Femur (tissue), 1 donor: ENCODE data around the gene SLC25A11.
A peak's percentile ranks its signal among the peaks of the same experiment; 100 is the strongest.
"Not testable (repeated sequence)": the region's sequence is repeated elsewhere in the genome, so short reads cannot be mapped to it uniquely, and the experiment has no call there.

Source experiments
- DNase-seq: peaks from one replicate; pipeline ENCODE4 v3.0.0-alpha.2; 2017

Gene SLC25A11

DNA sequence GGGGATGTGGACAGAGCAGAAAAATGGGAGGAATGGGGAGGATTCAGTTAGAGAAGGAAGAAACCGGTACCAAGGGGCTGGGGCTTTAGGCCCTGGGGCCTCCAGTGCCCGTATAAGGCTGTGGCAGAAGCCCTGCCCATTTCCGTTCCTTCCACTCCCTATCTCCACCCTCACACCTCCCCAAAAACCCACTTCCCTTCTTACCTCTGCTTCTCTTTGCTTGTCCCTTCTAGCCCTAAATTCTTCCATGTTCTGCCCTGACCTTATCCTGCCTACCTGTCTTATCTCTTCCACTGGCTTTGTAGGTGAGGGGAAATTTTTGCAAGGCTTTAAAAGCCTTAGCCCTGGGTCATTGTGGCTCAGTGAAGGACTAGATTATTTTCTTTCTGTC, 4.3 kb upstream of the SLC25A11 start:
- no peak for DNase-seq

DNA sequence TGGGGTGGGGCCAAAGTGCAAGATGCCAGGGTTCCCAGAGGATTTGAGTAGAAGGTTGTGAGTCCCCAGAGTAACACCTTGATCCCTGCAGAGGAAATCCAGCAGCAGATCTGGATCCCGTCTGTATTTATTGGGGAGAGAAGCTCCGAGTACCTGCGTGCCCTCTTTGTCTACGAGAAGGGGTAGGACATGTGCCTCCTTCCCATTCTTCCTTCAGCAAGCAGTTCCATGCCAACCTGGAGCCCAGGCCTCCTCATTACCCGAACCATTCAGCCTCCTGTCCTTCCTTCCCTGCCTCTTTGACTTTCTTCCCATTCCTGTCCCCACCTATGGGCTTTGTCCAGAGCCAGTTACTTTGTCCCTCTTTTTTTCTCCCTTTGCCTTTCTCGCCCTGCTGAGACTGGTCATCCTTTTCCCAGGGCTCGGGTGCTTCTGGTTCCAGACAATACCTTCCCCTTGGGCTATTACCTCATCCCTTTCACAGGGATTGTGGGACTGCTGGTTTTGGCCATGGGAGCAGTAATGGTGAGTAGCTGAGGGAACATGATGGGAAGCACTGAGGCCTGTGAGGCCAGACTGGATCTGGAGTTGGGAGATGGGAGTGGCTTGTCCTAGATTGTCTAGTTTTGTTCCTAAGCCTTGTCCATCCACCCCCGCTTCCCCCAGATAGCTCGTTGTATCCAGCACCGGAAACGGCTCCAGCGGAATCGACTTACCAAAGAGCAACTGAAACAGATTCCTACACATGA, 3.1 kb upstream of the SLC25A11 start:
- no peak for DNase-seq

DNA sequence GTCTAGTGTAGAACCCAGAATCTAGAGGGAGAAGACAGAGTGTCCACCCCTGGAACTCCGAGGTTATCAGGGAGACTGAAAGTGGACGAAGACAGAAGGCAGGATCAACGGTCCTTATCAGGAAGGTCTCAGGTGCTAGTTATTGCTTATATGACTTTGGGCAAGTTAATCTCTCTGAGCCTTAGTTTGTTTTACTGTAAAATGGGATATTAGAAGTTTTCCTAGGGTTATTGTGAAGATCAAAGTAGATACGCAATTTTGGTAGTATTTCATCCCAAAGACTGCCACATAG, 1.4 kb upstream of the SLC25A11 start:
- DNase-seq = no peak

DNA sequence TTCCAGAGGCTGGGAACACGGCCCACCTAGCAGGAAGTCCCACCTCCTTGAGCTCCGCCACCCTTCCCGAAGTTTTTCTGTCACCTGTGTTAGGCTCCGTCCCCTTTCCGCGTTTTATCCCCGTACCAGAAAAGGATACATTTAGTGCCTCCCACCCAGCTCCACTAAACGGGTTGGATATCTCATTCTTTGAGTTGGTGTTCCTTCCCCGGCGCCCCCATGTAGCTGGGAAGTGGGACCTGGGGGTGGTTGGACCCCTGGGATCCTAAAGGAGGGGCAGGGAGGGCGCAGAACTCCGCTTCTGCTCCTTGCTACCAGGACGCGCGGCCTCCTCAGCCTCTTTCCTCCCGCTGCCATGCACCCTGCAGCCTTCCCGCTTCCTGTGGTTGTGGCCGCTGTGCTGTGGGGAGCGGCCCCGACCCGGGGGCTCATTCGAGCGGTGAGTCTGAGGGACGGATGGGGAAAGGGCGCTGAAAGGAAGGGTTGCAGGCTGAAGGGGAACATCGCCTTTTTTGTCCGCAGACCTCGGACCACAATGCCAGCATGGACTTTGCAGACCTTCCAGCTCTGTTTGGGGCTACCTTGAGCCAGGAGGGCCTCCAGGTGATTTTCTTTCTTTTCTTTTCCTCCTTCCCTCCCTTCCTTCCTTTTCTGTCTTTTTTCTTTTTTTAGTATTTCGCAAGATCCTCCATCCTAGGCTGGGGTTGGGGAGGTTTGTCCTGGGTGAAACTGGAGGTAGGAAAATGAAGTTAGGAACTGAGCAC, 891 bp upstream of the SLC25A11 start:
- no peak for DNase-seq

DNA sequence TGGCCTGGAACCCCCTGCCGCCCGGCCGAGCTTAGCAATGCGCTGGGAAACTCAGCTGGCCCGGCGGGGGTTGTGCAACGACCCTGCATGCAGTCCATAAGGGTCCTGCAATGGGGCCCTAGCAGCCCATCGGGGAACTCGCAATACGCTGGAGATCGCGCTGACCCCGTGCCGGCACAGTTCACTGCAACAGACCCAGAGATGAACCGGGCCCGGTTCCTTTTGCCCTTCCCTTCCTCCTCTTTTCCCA, 375 bp downstream of the SLC25A11 start:
- no peak for DNase-seq

DNA sequence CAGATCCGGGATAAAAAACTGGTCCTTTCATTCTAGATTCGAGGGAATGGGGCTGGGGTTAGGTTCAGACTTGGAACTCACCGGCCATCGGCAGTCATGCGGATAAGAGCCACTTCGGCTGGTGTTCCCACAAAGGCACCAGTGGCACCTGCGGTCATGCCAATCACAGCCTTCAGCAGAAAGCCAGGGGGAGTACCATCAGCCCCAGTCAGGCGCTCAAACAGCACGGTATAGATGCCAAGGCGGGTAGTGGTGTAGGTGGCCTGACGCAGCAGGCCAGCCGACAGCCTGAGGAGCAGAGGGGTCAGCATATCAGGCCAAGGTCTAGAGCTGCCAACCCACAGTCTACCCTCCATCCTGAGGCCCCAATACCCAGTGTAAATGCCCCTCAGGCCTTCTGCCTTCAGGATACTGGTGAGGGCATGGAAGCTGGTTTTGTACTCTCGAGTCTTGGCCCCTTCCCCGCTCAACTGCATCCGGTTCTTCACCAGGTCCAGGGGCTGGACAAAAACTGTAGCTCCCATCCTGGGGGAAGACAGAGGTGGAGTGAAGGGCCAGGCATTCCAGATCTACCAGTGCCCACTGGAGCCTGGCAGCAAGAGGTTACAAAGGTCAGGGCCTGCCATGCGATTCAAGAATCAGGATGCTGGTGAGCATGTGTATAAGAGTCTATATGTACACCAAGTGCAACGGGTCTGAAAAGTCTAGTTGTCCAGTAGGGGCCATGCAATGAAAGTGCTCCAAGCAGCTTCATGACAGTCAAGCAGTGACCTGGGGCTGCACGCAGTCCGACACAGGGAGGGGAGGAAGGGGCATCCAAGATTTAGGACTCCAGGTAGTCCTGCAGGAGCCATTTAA, 929 bp downstream of the SLC25A11 start:
- no peak for DNase-seq

DNA sequence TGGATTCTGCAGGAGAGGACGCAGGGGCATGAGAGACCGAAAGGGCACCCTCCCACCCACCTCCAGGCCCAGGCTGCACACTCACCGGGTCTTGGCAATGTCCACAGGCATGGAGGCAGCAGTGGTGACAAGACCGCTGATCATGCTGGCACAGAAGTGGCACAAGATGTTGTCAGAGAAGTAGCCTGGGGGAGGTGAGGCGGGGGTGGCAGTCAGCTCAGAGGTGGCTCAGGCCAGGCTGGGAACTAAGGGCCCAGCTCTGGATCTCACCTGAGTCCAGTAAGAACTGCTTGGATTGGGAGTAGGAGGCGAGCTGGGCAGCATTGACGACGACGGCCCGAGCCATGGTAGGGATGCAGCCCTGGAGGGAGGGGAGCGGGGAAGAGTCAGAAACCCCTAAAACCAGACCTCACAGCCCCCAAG, 1.8 kb downstream of the SLC25A11 start:
- no peak for DNase-seq

DNA sequence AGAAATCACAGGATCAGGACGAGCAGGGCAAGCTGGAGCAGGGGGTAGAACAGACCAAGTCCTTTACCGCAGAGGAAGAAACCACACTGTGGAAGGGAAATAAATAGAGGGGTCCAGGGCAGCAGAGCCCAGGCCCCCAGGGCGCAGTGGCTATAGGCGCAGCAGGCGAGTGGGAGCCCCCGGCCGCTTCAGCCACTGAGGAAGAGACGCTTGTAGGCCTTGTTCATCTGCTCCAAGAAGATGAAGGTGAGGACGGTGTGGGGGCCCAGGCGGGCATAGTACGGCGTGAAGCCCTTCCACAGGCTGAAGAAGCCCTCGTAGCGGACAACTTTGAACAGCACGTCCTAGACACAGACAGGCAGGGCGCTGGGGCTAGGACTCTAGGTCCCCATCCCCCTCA, 2.3 kb downstream of the SLC25A11 start:
- DNase-seq = no peak

DNA sequence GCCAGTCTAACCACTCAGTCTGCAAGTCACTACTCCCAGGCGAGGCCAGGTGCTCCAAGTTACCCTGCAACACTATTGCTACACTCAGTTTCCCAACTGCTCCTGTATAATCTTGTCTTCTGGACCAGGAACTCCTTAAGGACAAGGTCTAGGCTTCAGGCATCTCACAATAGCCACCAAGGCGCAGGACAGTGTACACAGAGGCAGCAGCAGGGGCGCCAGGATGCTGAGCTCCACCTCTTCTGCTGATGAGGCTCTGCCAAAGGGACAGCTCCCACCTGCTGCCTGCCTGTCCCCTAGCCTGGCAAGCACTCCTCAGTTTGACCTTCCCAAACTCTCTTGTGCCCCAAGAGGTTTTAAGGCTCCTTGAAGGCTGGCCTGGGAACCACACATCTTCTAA, 3.4 kb downstream of the SLC25A11 start:
- no peak for DNase-seq

DNA sequence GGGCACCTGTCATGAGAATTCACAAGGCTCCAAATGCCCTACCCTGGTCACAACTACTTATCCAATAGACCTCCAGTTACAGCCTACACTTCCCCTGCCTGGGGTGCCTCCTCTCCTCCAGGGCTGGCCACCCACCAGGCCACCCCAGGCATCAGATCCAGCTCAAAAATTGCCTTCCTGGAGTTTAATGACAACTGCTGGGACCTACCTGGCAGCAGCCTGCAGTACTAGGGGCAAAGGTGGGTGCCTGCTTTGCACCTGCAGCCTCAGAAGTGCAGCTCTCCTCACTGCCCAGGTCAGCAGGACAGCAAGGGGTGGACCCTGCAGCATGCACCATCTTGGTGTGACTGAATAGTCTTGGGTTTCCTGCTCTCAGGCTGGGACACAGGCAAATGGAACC, 4.2 kb downstream of the SLC25A11 start:
- DNase-seq = no peak

DNA sequence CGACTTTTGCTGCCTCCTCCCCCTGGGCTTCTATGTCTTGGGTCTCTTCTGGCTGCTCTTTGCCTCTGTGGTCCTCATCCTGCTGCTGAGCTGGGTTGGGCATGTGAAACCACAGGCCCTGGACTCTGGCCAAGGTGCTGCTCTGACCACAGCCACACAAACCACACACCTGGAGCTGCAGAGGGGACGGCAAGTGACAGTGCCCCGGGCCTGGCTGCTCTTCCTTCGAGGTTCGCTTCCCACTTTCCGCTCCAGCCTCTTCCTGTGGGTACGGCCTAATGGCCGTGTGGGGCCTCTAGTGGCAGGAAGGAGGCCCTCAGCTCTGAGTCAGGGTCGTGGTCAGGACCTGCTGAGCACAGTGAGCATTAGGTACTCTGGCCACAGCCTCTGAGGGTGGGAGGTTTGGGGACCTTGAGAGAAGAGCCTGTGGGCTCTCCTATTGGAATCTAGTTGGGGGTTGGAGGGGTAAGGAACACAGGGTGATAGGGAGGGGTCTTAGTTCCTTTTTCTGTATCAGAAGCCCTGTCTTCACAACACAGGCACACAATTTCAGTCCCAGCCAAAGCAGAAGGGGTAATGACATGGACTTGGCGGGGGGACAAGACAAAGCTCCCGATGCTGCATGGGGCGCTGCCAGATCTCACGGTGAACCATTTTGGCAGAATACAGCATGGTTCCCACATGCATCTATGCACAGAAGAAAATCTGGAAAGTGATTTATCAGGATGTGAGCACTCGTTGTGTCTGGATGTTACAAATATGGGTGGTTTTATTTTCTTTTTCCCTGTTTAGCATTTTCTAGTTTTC, 5.5 kb downstream of the SLC25A11 start:
- peak; percentile 53 for DNase-seq

DNA sequence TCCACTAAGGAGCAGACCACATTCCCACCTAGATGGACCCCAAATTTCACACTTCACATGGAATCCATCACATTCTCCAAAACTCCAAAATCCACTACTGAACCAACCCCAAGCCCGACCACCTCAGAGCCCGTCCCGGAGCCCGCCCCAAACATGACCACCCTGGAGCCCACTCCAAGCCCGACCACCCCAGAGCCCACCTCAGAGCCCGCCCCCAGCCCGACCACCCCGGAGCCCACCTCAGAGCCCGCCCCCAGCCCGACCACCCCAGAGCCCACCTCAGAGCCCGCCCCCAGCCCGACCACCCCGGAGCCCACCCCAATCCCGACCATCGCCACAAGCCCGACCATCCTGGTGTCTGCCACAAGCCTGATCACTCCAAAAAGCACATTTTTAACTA, 6.2 kb downstream of the SLC25A11 start:
- DNase-seq = no peak

DNA sequence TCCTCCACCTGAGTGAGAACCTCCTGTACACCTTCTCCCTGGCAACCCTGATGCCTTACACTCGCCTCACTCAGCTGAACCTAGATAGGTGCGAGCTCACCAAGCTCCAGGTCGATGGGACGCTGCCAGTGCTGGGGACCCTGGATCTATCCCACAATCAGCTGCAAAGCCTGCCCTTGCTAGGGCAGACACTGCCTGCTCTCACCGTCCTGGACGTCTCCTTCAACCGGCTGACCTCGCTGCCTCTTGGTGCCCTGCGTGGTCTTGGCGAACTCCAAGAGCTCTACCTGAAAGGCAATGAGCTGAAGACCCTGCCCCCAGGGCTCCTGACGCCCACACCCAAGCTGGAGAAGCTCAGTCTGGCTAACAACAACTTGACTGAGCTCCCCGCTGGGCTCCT, 7.1 kb downstream of the SLC25A11 start:
- DNase-seq = no peak

DNA sequence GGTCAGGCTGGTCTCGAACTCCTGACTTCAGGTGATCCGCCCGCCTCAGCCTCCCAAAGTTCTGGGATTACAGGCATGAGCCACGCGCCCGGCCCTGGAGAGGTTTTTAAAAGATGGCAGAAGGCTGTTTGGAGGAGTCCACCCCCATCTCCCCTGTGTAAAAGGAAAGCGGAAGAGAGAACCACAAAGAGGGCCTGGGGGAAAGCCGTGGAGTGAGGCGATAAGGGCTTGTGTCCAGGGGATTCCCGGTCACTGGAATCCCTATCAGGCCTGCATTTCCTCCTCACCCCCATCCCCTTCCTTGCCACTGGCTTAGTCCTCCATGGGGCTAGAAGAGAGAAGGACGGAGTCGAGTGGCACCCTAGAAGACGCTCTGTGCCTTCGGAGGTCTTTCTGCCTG, 7.9 kb downstream of the SLC25A11 start, which contains the start of gene GP1BA:
Gene GP1BA (plus strand): TSS at position 315 of the 400 bp plus-strand sequence. CDS start 328 bp downstream, outside the sequence.
- DNase-seq = no peak

DNA sequence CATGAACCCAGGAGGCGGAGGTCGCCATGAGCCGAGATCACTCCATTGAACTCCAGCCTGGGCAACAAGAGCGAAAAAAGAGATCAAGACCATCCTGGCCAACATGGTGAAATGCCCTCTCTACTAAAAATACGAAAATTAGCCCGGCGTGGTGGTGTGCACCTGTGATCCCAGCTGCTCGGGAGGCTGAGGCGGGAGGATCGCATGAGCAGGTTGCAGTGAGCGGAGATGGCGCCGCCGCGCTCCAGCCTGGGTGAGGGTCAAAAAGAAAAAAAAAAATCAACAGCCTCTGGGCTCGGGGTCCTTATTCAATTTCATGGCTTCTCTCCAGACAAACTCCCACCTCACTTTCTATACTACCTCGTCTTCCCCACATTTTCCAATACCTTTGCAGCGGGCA, 11.0 kb downstream of the SLC25A11 start:
- no peak for DNase-seq

DNA sequence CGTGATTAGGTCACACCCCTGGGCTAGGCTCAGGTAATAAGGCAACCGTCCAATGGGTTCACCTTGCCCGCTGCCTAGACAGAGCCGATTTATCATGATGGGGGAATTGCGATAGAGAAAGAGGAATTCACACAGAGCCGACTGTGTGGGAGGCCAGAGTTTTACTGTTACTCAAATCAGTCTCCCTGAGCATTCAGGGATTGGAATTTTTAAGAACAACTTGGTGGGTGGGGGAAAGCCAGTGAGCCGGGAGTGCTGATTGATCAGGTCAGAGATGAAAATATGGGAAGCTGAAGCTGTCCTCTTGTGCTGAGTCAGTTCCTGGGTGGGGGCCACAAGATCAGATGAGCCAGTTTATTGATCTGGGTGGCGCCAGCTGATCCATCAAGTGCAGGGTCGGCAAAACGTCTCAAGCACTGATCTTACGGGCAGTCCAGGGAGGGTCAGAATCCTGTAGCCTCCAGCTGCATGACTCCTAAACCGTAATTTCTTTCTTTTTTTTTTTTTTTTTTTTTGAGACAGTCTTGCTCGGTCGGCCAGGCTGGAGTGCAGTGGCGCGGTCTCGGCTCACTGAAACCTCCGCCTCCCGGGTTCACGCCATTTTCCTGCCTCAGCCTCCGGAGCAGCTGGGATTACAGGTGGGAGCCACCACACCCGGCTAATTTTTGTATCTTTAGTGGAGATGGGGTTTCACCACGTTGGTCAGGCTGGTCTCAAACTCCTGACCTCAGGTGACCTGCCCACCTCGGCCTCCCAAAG, 13.1 kb downstream of the SLC25A11 start:
- not testable (repeated sequence) for DNase-seq

DNA sequence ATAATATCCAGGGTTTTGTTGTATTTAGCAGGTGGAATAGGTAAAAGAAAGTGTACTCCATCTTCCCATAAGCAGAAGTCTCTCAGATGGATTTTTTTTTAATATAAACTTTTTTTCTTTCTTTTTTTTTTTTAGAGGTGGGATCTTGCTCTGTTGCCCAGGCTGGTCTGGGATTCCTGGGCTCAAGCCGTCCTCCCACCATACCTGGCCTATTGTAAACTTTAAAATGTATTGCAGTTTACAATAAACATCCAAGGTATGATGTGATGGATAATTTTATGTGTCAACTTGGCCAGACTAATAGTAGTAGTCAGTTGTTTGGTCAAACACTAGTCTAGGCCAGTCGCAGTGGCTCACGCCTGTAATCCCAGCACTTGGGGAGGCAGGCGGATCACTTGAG, 18.5 kb downstream of the SLC25A11 start:
- DNase-seq = no peak

DNA sequence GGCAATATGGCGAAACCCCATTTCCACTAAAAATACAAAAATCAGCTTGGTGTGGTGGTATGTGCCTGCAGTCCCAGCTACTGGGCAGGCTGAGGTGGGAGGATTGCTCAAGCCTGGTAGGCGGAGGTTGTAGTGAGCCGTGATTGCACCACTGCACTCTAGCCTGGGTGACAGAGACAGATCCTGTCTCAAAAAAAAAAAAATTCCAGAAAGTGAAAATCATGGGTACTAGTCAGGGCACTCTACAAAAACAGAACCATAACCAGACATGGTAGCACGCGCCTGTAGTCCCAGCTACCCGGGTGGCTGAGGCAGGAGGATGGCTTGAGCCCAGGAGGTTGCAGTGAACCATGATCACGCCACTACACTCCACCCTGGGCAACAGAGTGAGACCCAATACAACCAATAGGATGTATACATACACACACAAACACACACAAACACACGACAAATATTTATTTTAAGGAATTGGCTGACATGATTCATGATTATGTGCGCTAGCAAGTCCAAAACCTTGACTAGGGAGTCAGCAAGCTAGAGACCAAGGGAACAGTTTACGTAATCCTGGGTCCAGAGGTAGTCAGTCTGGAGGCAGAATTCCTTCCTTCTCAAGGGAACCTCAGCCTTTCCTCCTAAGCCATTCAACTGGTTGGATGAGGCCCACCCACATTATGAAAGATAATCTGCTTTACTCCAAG, 19.3 kb downstream of the SLC25A11 start:
- DNase-seq = no peak

DNA sequence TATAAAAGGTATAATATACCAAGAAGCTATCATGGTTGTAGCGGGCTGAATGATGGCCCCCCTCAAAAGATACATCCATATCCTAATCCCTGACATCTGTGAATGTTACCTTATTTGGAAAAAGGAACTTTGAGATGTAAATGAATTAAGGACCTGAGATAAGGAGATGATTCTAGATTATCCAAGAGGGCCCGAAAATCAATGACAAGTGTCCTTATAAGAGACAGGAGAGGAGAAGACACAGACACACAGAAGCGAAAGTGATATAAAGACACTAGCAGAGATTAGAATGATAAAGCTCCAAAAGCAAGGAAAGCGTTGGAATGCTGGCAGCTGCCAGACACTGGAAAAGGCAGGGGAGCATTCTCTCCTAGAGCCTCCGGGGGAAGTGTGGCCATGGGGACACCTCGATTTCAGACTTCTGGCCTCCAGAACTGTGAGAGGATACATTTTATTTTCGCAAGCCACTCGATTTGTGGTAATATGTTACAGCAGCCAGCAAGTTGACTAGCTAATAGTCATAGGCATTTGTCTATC, 20.3 kb downstream of the SLC25A11 start:
- no peak for DNase-seq

DNA sequence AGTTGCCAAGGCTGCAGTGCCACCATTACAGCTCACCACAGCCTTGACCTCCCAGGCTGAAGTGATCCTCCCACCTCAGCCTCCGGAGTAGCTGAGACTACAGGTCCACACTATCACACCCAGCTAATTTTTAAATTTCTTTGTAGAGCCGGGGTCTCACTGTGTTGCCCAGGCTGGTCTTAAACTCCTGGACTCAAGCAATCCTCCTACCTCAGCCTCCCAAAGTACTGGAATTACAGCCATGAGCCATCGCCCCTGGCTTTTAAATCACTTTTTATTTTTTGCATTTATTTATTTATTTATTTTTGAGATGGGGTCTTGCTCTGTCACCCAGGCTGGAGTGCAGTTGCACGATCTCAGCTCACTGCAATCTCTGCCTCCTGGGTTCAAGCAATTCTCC, 25.3 kb downstream of the SLC25A11 start:
- not testable (repeated sequence) for DNase-seq

DNA sequence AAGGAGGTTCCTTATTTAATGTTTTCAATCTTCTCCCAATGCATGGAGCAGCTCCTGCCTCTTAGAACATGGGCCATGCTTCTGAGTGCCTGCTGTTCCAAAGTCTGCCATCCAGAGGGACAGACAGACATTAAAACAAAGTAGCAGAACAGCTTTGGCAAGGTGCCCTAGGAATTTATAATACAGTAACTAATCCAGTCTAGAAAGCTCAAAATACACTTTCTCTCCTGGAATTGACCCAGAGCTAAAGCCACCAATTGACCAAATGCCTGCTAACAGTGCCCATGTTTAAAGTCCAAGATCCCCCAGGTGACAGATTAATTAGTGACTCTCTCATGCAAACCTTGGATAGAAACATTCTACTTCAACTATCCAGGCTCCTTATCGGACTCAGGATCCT, 25.9 kb downstream of the SLC25A11 start:
- DNase-seq = no peak
